LNCAP (cell line): ENCODE results near the gene OMP.

Experiments
- TF ChIP-seq, protein P1 (sequence below): fragments of 450-650 bp; IDR thresholded peaks from 2 replicates; pipeline ENCODE4 v1.5.1; 2017; ENCODE audit warnings: mild to moderate bottlenecking

Gene OMP

GRCh38 chr11:77086521-77087472, 15.8 kb upstream of the OMP start:
- TF ChIP-seq, protein P1, sequence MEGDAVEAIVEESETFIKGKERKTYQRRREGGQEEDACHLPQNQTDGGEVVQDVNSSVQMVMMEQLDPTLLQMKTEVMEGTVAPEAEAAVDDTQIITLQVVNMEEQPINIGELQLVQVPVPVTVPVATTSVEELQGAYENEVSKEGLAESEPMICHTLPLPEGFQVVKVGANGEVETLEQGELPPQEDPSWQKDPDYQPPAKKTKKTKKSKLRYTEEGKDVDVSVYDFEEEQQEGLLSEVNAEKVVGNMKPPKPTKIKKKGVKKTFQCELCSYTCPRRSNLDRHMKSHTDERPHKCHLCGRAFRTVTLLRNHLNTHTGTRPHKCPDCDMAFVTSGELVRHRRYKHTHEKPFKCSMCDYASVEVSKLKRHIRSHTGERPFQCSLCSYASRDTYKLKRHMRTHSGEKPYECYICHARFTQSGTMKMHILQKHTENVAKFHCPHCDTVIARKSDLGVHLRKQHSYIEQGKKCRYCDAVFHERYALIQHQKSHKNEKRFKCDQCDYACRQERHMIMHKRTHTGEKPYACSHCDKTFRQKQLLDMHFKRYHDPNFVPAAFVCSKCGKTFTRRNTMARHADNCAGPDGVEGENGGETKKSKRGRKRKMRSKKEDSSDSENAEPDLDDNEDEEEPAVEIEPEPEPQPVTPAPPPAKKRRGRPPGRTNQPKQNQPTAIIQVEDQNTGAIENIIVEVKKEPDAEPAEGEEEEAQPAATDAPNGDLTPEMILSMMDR, result no peak

DNA sequence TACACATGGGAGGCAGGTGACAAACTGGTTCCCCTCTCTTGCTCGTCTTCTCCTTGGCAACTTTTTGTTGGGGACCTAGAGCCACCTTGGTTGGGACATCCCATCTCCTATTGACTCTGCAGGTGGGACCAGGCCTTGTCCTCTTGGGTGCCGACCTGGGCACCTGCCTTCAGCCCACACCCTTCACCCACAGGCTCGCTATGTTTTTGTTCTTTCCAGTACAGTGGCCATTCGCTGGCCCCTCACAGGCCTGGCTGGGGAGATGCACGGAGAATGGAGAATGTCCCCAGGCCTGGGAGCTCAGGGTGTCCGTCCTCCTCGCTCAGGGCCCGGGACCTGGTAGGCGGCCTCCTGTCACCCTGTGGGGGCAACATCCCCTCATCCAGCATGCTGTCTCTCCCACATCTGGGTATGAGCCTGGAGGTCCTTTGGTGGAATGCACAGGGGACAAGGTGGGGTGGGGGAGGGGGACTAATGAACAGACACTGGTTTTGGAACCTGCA, 14.9 kb upstream of the OMP start:
- TF ChIP-seq, protein P1, result no peak

DNA sequence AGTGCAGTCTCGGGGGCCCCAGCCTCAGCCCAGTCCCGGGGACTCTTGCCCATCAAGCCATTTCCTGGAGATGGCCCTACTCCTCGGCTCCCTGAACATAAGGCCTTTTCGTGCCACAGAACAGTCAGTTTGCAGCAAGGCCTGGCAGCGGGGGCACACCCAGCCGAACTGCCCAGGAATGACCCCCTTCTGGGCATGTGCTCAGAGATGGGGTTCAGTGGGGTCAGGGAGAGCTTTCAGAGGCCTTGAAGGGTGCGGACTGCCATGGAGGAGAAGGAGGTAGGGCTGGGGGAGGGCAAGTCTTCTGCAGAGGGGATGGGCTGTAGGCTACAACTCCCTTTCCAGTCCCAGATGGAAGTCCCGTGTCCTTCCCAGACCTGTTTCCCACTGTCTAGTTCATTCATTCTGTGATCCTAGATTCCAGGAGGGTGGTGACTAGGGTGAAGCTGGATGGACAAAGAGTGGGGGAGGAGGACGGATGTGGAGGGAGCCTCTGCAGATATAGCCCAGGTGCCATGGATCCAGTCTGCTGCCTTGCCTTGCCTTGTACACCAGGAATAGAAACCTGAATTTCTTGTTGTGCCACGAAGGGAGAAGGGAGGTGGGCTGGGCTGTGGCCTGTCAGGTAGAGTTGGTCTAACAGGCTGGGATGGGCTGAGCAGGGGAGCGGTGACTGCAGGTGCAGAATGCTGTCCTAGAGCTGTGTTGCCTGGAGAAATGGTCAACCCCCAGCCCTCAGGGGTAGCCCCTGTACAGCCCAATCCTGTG, 14.2 kb upstream of the OMP start:
- TF ChIP-seq, protein P1, result no peak

DNA sequence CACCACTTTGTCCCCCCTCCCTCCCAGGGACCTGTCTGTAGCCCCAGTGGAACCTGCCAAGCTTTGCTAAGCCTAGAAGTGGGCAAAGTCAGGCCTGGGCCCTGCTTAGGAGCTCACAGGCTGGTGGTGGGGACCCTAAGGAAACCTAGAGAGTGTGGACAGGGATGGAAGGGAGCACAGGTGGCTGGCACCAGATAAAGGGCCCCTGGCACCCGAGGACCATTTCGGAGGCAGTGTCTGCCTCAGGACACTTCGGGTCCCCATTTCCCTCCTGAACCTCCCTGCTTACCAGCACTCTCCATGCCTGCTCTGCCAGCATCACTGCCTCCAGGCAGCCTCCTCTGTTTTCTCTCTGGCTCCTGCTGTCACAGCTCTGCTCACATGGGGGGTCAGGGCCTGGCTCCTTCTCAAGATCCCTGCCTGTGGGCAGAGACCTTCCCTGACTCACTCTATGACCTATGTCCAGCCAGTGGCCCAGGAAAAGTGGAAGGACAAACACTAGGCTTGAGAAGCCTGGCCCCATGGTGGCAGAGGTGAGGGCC, 13.6 kb upstream of the OMP start:
- TF ChIP-seq, protein P1, result no peak

DNA sequence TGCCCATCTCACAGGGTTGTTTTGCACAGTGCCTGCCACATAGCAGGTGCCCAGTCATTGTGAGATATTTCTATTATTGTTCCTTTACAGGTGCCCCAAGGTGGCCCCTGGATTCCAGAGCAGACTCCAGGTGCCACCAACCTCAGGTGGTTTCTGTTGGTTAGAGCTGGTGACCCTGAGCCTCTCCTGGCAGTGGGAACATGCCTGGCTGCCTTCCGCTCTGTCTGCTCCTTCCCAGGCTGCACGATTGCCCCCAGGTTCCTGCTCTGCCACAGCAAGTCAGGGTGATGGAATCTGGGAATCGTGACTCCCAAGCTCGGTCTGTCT, 12.6 kb upstream of the OMP start:
- TF ChIP-seq, protein P1, result no peak

DNA sequence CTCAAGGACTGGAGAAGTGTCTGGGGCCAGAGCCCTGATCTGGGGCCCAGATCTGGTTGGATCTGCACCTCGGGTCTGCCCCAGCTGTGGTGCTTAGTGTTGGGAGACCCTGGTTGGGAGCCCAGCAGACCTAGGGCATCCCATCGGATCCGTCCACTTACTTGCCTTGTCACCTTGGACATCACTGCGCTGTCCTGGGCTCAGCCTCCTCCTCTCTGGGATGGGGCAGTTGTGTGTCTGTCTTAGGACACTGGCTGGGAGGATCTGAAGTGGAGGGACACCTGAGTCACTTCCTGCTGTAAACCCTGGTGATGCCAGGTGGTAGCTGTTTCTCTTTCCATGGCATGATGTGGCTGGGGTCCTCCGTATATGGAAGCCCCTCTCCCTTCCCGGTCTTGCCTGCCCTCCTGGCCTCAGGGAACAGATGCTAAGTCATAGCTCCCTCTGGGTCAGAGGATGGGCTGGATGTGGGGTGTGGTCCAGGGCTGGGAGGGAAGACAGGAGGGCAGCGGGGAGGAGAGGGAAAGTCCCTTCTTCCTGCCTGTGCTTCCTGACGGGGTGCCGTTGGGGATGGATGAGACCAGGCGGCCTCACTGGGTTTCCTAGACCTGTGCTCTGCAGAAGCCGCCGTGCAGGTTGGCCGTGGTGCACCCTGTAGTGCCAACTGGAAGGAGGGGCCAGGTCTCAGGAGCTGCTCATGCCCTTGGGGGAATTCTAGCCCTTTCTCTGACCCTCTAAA, 12.1 kb upstream of the OMP start:
- TF ChIP-seq, protein P1, result no peak
